Right hindlimb (tissue), 1 donor: ENCODE data around the gene TMPRSS11B.
"Not testable (repeated sequence)": the region's sequence is repeated elsewhere in the genome, so short reads cannot be mapped to it uniquely, and the experiment has no call there.

Experiments
- DNase-seq: peaks from one replicate; pipeline ENCODE4 v3.0.0-alpha.2; 2018

TMPRSS11B gene

GRCh38 chr4:68218044-68218443 lies 27.4 kb downstream of the TMPRSS11B start:
- no peak for DNase-seq

DNA sequence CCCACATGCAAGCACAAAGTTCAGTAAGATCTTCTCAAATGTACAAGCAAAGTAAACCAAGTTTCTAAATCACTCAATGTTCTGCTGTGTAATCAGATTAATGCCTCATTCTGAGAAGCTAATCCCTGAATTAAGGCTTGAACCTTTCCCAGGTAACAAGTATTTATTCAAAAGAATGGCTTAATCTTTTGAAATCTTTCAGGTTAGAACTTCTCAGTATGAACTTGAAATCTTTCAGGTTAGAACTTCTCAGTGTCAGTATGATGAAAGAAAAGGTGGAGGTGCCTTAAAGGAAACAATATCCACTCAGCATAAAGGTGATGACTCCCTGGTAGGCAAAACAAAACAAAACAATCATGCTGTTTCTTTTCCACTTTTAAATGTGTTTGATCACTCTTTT lies 29.0 kb downstream of the TMPRSS11B start:
- no peak for DNase-seq

GRCh38 chr4:68209003-68209402 lies 36.5 kb downstream of the TMPRSS11B start:
- DNase-seq: no peak

GRCh38 chr4:68194305-68194704 lies 51.2 kb downstream of the TMPRSS11B start:
- DNase-seq: not testable (repeated sequence)

- no peak for DNase-seq
Observed at GRCh38 chr4:68193194-68193593, 52.3 kb downstream of the TMPRSS11B start.

GRCh38 chr4:68187145-68187544 lies 58.3 kb downstream of the TMPRSS11B start:
- DNase-seq: no peak

- no peak for DNase-seq
Observed at GRCh38 chr4:68184923-68185322, 60.6 kb downstream of the TMPRSS11B start.

DNA sequence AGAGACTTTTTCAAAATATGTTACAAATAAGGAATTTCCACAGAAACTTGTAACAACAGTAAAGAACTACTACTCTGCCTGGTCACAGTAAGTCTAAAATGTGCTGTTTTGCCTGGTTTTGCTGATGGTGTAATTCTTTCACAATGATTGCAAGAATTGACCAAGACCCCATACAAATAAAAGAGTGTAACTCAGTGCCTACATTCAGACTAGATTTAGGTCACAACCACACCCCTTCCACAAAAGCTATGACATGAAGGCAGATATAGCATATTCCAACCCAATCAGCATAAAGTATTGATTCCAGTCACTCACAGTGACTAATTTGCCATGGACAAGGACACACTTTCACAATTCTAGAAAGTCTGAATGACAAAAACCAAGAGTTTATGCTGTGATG lies 62.1 kb downstream of the TMPRSS11B start:
- DNase-seq: no peak

DNA sequence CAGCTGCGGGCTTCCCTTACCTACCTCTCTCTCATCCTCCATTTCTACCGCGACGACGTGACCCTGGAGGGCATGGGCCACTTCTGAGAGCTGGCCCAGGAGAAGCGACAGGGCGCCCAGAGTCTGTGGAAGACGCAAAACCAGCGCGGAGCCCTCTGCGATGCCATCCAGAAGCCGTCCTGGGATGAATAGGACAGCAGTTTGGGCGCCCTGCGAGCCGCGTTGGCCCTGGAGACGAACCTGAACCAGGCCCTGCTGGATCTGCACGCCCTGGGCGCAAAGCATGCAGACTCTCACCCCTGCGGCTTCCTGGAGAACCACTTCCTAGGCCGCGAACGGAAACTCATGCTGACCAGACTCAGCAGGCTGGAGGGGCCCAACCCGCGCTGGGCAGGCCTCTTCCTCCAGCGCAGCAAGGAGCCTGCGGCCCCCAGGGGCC lies 63.1 kb downstream of the TMPRSS11B start:
- DNase-seq: no peak

DNA sequence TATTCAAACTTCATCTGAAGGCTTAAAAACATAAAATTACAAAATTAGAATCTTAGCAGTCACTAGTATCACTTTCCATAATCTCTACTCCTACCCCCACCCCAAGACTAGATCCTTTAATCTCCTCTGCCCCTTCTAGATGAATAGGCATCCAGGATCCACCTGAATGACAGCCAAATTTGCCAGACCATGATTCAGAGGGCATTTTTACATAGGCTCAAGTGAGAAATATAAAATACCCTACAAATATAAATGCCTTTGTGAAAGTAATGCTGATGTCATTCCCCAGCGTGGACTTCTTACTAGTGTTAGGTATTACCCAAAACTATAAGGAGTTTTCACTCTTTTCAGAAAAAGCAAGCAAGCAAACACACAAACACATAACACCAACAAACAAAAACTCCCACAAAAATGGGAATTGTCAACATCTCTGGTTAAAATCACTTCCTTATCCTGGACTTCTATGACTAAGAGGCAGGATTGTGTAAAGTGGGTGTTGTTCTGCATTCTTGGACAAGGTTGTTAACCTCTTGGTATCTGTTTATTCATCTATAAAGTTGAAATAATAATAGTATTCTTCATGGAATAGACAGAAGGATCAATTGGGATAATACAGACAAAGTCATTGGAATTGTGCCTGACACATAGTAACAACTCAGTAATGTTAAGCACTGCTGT lies 64.5 kb downstream of the TMPRSS11B start:
- DNase-seq: no peak

GRCh38 chr4:68176904-68177303 lies 68.6 kb downstream of the TMPRSS11B start:
- DNase-seq: no peak
